PC-9 (cell line): ENCODE data around the gene MARCHF3. TPM values are rescaled to one million over a fixed set of nuclear protein-coding genes. Genes with fewer than 3 reads are reported as not detected.

Experiments used
- BruUV-seq: library from RNA; stranded (reverse); fragments of 400-500 nt; replicated peaks from 2 replicates; lab custom pipeline; 2021; lab: Mats Ljungman, UMichigan
- CTCF ChIA-PET: fragments of 300-600 bp; sonication (Branson Sonifier 250); formaldehyde crosslinking; loops from one replicate; lab custom pipeline; 2022; ENCODE audit warnings: antibody characterized with exemption; lab: Charles Lee
- POLR2A ChIA-PET: fragments of 300-600 bp; sonication (Branson Sonifier 250); formaldehyde crosslinking; loops from one replicate; lab custom pipeline; 2022; ENCODE audit warnings: antibody characterized with exemption; ENCODE audit not compliant: unreplicated experiment; lab: Charles Lee
- DNase-seq, 2 experiments: peaks; one replicate each; pipeline versions ENCODE4 v3.0.0 to v3.0.0-alpha.2; 2015 to 2022; ENCODE audit warnings: mixed read lengths in 1 of 2
- H2AFZ ChIP-seq: fragments of 200-600 bp; sonication (generic); 2 replicates; pipeline ENCODE4 v1.8.1; 2017; ENCODE audit warnings: antibody characterized with exemption
- H3F3A ChIP-seq: fragments of 200-600 bp; sonication (generic); 2 replicates; pipeline ENCODE4 v1.8.1; 2017; ENCODE audit warnings: antibody characterized with exemption, mild to moderate bottlenecking, low read depth; ENCODE audit not compliant: insufficient read depth
- H3K27ac ChIP-seq: fragments of 200-600 bp; sonication (generic); 2 replicates; pipeline ENCODE4 v1.6.1; 2016; ENCODE audit warnings: mixed run types
- H3K27me3 ChIP-seq: fragments of 200-600 bp; sonication (generic); 2 replicates; pipeline ENCODE4 v1.6.1; 2016; ENCODE audit warnings: low read depth, mixed run types; ENCODE audit not compliant: insufficient read depth
- H3K36me3 ChIP-seq: fragments of 200-600 bp; sonication (generic); 2 replicates; pipeline ENCODE4 v1.6.1; 2016; ENCODE audit warnings: low read depth, mixed run types
- H3K4me1 ChIP-seq: fragments of 200-600 bp; sonication (generic); replicated peaks from 2 replicates; pipeline ENCODE4 v1.6.1; 2016; ENCODE audit warnings: mixed run types; ENCODE audit not compliant: insufficient read depth
- H3K4me2 ChIP-seq: fragments of 200-600 bp; sonication (generic); 2 replicates; pipeline ENCODE4 v1.6.1; 2017; ENCODE audit warnings: mixed run types
- H3K4me3 ChIP-seq: fragments of 200-600 bp; sonication (generic); 2 replicates; pipeline ENCODE4 v1.6.1; 2016; ENCODE audit warnings: mixed run types
- H3K79me2 ChIP-seq: fragments of 200-600 bp; sonication (generic); 2 replicates; pipeline ENCODE4 v1.6.1; 2017; ENCODE audit warnings: low read depth, mixed run types
- H3K9me2 ChIP-seq: fragments of 200-600 bp; sonication (generic); 2 replicates; pipeline ENCODE4 v1.8.1; 2017; ENCODE audit warnings: mild to moderate bottlenecking; ENCODE audit not compliant: insufficient read depth
- H3K9me3 ChIP-seq: fragments of 200-600 bp; sonication (generic); 2 replicates; pipeline ENCODE4 v1.8.1; 2016; ENCODE audit warnings: low read depth; ENCODE audit not compliant: insufficient read depth
- H4K20me1 ChIP-seq: fragments of 200-600 bp; sonication (generic); 2 replicates; pipeline ENCODE4 v1.8.1; 2017; ENCODE audit not compliant: insufficient read depth
- EZH2 ChIP-seq: fragments of 200-600 bp; sonication (generic); IDR thresholded peaks from 2 replicates; pipeline ENCODE4 v1.8.0; 2017; ENCODE audit warnings: antibody characterized with exemption, low read depth
- intact Hi-C: fragments of 100-400 bp; cut with micrococcal nuclease; formaldehyde crosslinking; loops from one replicate; pipeline ENCODE4 v1.10.0; 2022; ENCODE audit not compliant: unreplicated experiment
- total RNA-seq: library from RNA; stranded (reverse); gene quantifications from 2 replicates; pipeline ENCODE4 v1.2.3, GENCODE V29; 2021
- TF ChIP-seq, protein P1 (sequence below): fragments of 200-600 bp; sonication (generic); conservative IDR thresholded peaks from 2 replicates; pipeline ENCODE4 v1.6.1; 2017; ENCODE audit warnings: mixed run types, antibody characterized with exemption, mild to moderate bottlenecking, moderate library complexity

The MARCHF3 gene
- total RNA-seq, 1 experiment from 2014 or later = 0.35 TPM

- no peak overlapping the region for H3K4me3 ChIP-seq
- H3K27me3 ChIP-seq = no peaks in the 10 kb centered on the region
- H3K4me2 ChIP-seq = no peak overlapping the region
- ChIA-PET CTCF (no interaction called here), POLR2A (no interaction called here)
- no peak overlapping the region for H3K27ac ChIP-seq
- H3K9me3 ChIP-seq = no peaks in the 10 kb centered on the region
- H3K9me2 ChIP-seq = no peaks in the 10 kb centered on the region
- H3K79me2 ChIP-seq = no peaks in the 10 kb centered on the region
- no peak for DNase-seq
- TF ChIP-seq, protein P1, sequence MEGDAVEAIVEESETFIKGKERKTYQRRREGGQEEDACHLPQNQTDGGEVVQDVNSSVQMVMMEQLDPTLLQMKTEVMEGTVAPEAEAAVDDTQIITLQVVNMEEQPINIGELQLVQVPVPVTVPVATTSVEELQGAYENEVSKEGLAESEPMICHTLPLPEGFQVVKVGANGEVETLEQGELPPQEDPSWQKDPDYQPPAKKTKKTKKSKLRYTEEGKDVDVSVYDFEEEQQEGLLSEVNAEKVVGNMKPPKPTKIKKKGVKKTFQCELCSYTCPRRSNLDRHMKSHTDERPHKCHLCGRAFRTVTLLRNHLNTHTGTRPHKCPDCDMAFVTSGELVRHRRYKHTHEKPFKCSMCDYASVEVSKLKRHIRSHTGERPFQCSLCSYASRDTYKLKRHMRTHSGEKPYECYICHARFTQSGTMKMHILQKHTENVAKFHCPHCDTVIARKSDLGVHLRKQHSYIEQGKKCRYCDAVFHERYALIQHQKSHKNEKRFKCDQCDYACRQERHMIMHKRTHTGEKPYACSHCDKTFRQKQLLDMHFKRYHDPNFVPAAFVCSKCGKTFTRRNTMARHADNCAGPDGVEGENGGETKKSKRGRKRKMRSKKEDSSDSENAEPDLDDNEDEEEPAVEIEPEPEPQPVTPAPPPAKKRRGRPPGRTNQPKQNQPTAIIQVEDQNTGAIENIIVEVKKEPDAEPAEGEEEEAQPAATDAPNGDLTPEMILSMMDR = no peak
- TF ChIP-seq EZH2 = no peak
- H4K20me1 ChIP-seq = no peaks in the 10 kb centered on the region
- no peaks in the 10 kb centered on the region for H3F3A ChIP-seq
- BruUV-seq = no TSS peak
- no peaks in the 10 kb centered on the region for H3K4me1 ChIP-seq
- intact Hi-C loops = no loop called here
- H2AFZ ChIP-seq = no peak overlapping the region
- H3K36me3 ChIP-seq = no peaks in the 10 kb centered on the region
Observed at GRCh38 chr5:126928041-126928440, 102.3 kb downstream of the MARCHF3 start.

DNA sequence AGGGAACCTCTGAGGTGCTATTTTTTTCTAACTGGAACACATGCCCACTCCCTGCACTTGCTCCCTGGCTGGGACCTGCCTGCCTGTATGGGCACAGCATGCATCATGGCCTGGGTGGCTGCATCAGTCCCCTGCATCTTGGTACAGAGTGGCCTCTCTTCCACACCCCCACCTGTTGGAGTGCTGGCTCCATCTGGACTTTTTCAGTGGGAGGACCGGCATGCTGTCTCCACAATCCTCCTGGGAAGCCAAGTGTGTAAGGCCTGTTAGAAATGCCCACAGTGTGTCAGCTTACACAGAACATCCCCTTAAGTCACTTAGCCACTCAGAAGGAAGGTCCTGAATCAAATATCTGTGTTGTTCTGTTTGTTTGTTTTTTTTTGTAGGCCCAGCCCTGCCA is 102.9 kb downstream of the MARCHF3 start:
- CTCF ChIA-PET = no interaction called here
- Histone ChIP-seq H3K36me3 (no peaks in the 10 kb centered on the region), H2AFZ (no peak overlapping the region), H3K9me2 (no peaks in the 10 kb centered on the region), H3K9me3 (no peaks in the 10 kb centered on the region), H3K4me1 (no peaks in the 10 kb centered on the region), H3K27me3 (no peaks in the 10 kb centered on the region), H3F3A (no peaks in the 10 kb centered on the region), H3K4me2 (no peak overlapping the region), H3K79me2 (no peaks in the 10 kb centered on the region), H3K4me3 (no peak overlapping the region), H3K27ac (no peak overlapping the region), H4K20me1 (no peaks in the 10 kb centered on the region)
- POLR2A ChIA-PET = no interaction called here
- TF ChIP-seq EZH2 = no peak
- TF ChIP-seq, protein P1 = no peak
- BruUV-seq = no TSS peak
- intact Hi-C loops = no loop called here
- DNase-seq = no peak

DNA sequence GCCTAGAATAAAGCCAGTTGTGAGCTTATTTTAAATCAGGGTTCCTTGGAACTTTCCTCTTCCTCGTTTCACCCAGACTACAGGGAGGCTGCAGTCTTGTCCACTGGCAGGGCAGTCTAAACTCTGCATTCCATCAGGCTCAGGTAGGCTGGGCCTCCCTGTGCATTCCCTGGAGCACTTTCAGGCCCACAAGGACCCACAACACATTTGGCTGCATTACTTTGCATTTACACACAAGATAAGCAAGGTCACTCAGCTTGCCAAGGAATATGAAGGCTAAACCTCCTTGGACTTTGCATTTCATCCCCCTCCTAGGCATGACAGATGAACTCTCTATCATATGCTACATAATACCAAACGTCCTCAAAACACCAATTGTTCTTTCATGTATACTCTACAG is 104.2 kb downstream of the MARCHF3 start:
- intact Hi-C loops = no loop called here
- no TSS peak for BruUV-seq

More for the DNA sequence above, 104.2 kb downstream of the MARCHF3 start:
- Histone ChIP-seq H3K4me1 (no peaks in the 10 kb centered on the region), H3K9me3 (no peaks in the 10 kb centered on the region), H2AFZ (no peak overlapping the region), H3K36me3 (no peaks in the 10 kb centered on the region), H3K9me2 (no peaks in the 10 kb centered on the region), H4K20me1 (no peaks in the 10 kb centered on the region), H3K27me3 (no peaks in the 10 kb centered on the region), H3K4me3 (no peak overlapping the region), H3K79me2 (no peaks in the 10 kb centered on the region), H3K4me2 (no peak overlapping the region), H3F3A (no peaks in the 10 kb centered on the region), H3K27ac (no peak overlapping the region)
- POLR2A ChIA-PET = no interaction called here
- TF ChIP-seq, protein P1 = no peak
- no peak for TF ChIP-seq EZH2
- DNase-seq = no peak
- CTCF ChIA-PET = no interaction called here
